Measurements from ENCODE around the gene LNPEP.

Gene LNPEP

DNA sequence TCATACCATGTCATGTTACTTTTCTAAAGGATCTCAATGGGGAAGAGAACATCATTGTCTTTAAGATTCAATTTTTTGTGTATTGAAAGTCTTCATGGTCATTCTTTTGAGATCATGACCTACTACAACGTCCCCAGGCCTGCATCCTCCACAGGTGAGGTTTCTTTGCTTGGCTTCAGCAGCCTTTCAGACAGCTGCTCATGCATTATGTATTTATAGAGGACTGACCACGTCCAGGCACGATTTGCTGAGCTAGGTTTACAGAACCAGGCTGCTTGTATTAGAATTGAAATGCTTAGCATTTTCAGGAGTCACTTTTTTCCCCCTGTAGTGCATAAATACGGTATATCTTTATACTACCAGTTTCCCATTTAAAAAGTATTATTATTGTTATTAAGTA is 136.1 kb downstream of the LNPEP start:
- TF ChIP-seq CTCF (IDR thresholded peaks at IDR 0.05; ENCODE audit: low read depth, low read length, poor library complexity, severe bottlenecking), result no peak
- TF ChIP-seq EZH2phosphoT487 (IDR thresholded peaks at IDR 0.05; ENCODE audit: borderline replicate concordance, low read length), result no peak
- H3F3A ChIP-seq (ENCODE audit: control insufficient read depth, insufficient read depth), result no peaks in the 10 kb centered on the region
- no peaks in the 10 kb centered on the region for H3K4me1 ChIP-seq (ENCODE audit: control insufficient read depth, low read length)

GRCh38 chr5:97072696-97073095 is 136.8 kb downstream of the LNPEP start:
- Histone ChIP-seq H3K79me2 (ENCODE audit: control insufficient read depth, low read length) (no peaks in the 10 kb centered on the region), H3K36me3 (ENCODE audit: control insufficient read depth, low read length) (no peaks in the 10 kb centered on the region), H3K27ac (ENCODE audit: low read depth, low read length) (no peak overlapping the region), H3K9me2 (replicated peaks; ENCODE audit: control insufficient read depth, low read length) (no peaks in the 10 kb centered on the region), H3K4me3 (ENCODE audit: low read length) (no peak overlapping the region), H3K9me3 (ENCODE audit: control insufficient read depth, insufficient read depth, low read length) (no peaks in the 10 kb centered on the region), H4K20me1 (ENCODE audit: control insufficient read depth, insufficient read depth, low read depth, low read length) (no peaks in the 10 kb centered on the region), H3K27me3 (ENCODE audit: control insufficient read depth, low read length) (no peaks in the 10 kb centered on the region), H3F3A (ENCODE audit: control insufficient read depth, insufficient read depth) (no peaks in the 10 kb centered on the region), H3K4me2 (ENCODE audit: low read length) (no peak overlapping the region), H3K4me1 (ENCODE audit: control insufficient read depth, low read length) (no peaks in the 10 kb centered on the region)
- no peak for TF ChIP-seq CTCF (IDR thresholded peaks at IDR 0.05; ENCODE audit: low read depth, low read length, poor library complexity, severe bottlenecking)
- TF ChIP-seq EZH2phosphoT487 (IDR thresholded peaks at IDR 0.05; ENCODE audit: borderline replicate concordance, low read length), result no peak

More for the DNA sequence above, 136.1 kb downstream of the LNPEP start:
- Histone ChIP-seq H4K20me1 (ENCODE audit: control insufficient read depth, insufficient read depth, low read depth, low read length) (no peaks in the 10 kb centered on the region), H3K36me3 (ENCODE audit: control insufficient read depth, low read length) (no peaks in the 10 kb centered on the region), H3K4me3 (ENCODE audit: low read length) (no peak overlapping the region), H3K27ac (ENCODE audit: low read depth, low read length) (no peak overlapping the region), H3K79me2 (ENCODE audit: control insufficient read depth, low read length) (no peaks in the 10 kb centered on the region), H3K9me3 (ENCODE audit: control insufficient read depth, insufficient read depth, low read length) (no peaks in the 10 kb centered on the region), H3K9me2 (replicated peaks; ENCODE audit: control insufficient read depth, low read length) (no peaks in the 10 kb centered on the region), H3K4me2 (ENCODE audit: low read length) (no peak overlapping the region), H3K27me3 (ENCODE audit: control insufficient read depth, low read length) (no peaks in the 10 kb centered on the region)

DNA sequence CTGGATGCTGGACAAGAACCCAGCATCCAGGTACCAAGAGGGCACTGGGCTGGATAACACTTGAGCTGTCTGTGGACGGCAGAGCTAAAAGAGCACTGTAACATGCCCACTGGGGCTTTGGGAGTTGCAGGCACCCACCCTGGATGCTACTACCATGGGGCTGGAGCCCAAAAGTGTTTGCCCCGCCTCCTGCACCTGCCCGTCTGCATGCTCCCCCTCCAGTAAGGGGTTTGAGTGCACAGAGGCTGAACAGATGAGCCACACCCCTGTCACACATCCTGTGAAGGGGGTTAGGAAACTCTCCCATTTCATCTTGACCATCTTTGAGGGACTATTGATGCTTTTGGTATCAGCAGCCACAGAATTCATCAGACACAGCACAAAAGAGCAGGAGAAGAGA is 137.5 kb downstream of the LNPEP start:
- TF ChIP-seq EZH2phosphoT487 (IDR thresholded peaks at IDR 0.05; ENCODE audit: borderline replicate concordance, low read length), result no peak
- H3K79me2 ChIP-seq (ENCODE audit: control insufficient read depth, low read length), result no peaks in the 10 kb centered on the region
- H3K4me1 ChIP-seq (ENCODE audit: control insufficient read depth, low read length), result no peaks in the 10 kb centered on the region

DNA sequence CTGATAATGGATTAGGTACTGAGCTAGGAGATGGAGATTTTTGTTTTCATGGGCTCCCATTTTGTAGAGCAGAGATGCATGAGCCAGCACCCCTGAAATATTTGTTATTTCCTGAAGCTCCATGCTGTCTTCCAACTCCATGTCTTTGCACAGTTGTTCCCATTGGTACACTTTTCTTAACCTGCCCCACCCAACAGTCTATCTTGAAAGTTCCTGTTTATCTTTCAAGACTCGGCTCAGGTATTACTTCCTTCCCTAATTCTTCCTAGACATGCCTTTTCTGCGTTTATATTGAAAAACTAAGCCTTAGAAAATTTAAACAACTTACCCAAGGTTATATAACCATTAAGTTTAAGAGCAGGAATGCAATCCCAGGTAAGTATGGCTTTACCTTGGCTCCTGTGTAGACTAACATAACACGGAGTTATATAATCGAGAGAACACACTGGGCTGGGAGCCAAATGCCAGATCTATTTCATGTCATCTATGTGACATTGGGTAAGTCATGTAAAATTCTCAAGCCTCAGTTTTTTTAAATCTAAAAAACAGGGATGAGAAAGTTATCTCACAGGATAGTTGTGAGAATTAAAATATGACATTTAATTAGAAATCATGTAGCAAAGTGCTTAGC is 139.1 kb downstream of the LNPEP start:
- Histone ChIP-seq H3K36me3 (ENCODE audit: control insufficient read depth, low read length) (no peaks in the 10 kb centered on the region), H3K79me2 (ENCODE audit: control insufficient read depth, low read length) (no peaks in the 10 kb centered on the region), H3K4me1 (ENCODE audit: control insufficient read depth, low read length) (no peaks in the 10 kb centered on the region), H3K27me3 (ENCODE audit: control insufficient read depth, low read length) (no peaks in the 10 kb centered on the region), H3K9me2 (replicated peaks; ENCODE audit: control insufficient read depth, low read length) (no peaks in the 10 kb centered on the region), H3K27ac (ENCODE audit: low read depth, low read length) (no peak overlapping the region), H3K9me3 (ENCODE audit: control insufficient read depth, insufficient read depth, low read length) (no peaks in the 10 kb centered on the region), H3K4me2 (ENCODE audit: low read length) (no peak overlapping the region), H4K20me1 (ENCODE audit: control insufficient read depth, insufficient read depth, low read depth, low read length) (no peaks in the 10 kb centered on the region), H3F3A (ENCODE audit: control insufficient read depth, insufficient read depth) (no peaks in the 10 kb centered on the region), H3K4me3 (ENCODE audit: low read length) (no peak overlapping the region)
- TF ChIP-seq CTCF (IDR thresholded peaks at IDR 0.05; ENCODE audit: low read depth, low read length, poor library complexity, severe bottlenecking) (no peak), EZH2phosphoT487 (IDR thresholded peaks at IDR 0.05; ENCODE audit: borderline replicate concordance, low read length) (no peak)

More for the DNA sequence above, 137.5 kb downstream of the LNPEP start:
- H3K4me2 ChIP-seq (ENCODE audit: low read length), result no peak overlapping the region
- H3F3A ChIP-seq (ENCODE audit: control insufficient read depth, insufficient read depth), result no peaks in the 10 kb centered on the region
- H3K36me3 ChIP-seq (ENCODE audit: control insufficient read depth, low read length), result no peaks in the 10 kb centered on the region
- no peaks in the 10 kb centered on the region for H3K9me3 ChIP-seq (ENCODE audit: control insufficient read depth, insufficient read depth, low read length)
- no peaks in the 10 kb centered on the region for H4K20me1 ChIP-seq (ENCODE audit: control insufficient read depth, insufficient read depth, low read depth, low read length)
- H3K27ac ChIP-seq (ENCODE audit: low read depth, low read length), result no peak overlapping the region
- no peaks in the 10 kb centered on the region for H3K27me3 ChIP-seq (ENCODE audit: control insufficient read depth, low read length)
- no peaks in the 10 kb centered on the region for H3K9me2 ChIP-seq (replicated peaks; ENCODE audit: control insufficient read depth, low read length)
- H3K4me3 ChIP-seq (ENCODE audit: low read length), result no peak overlapping the region
